Measurements from ENCODE around the gene MICU1.

DNA sequence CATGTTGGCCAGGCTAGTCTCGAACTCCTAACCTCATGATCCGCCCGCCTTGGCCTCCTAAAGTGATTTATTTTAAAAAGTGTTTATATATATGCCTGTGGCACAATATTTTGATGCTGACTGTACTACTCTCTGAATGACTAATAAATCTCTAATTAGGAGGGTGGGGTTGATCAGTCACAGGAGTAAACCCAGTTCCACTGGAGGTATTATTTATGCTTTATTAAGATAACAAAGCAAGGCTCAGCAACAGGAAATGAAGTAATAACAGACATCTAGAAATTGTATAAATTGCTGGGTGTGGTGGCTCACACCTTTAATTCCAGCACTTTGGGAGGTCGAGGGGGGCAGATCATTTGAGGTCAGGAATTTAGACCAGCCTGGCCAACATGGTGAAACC is 40.0 kb upstream of the MICU1 start:
- TF ChIP-seq, protein P1, sequence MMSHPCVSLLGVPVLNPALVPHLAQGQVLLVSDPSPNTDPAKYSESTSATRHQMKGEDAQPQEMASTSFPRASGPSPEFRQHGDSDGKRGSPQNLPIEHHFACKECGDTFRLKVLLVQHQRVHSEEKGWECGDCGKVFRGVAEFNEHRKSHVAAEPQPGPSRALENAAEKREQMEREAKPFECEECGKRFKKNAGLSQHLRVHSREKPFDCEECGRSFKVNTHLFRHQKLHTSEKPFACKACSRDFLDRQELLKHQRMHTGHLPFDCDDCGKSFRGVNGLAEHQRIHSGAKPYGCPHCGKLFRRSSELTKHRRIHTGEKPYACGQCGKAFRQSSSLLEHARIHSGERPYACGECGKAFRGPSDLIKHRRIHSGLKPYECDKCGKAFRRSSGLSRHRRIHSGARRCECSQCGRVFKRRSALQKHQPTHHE (CRISPR knock-in tag; IDR thresholded peaks at IDR 0.05; ENCODE audit: borderline replicate concordance) = no peak
- TF ChIP-seq NCOA5 (CRISPR knock-in tag; IDR thresholded peaks at IDR 0.05) (no peak), JUN (CRISPR knock-in tag; IDR thresholded peaks at IDR 0.05) (no peak), ZNF468 (CRISPR knock-in tag; IDR thresholded peaks at IDR 0.05) (no peak)
- TF ChIP-seq, protein P2, sequence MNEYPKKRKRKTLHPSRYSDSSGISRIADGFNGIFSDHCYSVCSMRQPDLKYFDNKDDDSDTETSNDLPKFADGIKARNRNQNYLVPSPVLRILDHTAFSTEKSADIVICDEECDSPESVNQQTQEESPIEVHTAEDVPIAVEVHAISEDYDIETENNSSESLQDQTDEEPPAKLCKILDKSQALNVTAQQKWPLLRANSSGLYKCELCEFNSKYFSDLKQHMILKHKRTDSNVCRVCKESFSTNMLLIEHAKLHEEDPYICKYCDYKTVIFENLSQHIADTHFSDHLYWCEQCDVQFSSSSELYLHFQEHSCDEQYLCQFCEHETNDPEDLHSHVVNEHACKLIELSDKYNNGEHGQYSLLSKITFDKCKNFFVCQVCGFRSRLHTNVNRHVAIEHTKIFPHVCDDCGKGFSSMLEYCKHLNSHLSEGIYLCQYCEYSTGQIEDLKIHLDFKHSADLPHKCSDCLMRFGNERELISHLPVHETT (CRISPR knock-in tag; conservative IDR thresholded peaks at IDR 0.05) = no peak
- TF ChIP-seq, protein P3, sequence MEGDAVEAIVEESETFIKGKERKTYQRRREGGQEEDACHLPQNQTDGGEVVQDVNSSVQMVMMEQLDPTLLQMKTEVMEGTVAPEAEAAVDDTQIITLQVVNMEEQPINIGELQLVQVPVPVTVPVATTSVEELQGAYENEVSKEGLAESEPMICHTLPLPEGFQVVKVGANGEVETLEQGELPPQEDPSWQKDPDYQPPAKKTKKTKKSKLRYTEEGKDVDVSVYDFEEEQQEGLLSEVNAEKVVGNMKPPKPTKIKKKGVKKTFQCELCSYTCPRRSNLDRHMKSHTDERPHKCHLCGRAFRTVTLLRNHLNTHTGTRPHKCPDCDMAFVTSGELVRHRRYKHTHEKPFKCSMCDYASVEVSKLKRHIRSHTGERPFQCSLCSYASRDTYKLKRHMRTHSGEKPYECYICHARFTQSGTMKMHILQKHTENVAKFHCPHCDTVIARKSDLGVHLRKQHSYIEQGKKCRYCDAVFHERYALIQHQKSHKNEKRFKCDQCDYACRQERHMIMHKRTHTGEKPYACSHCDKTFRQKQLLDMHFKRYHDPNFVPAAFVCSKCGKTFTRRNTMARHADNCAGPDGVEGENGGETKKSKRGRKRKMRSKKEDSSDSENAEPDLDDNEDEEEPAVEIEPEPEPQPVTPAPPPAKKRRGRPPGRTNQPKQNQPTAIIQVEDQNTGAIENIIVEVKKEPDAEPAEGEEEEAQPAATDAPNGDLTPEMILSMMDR (CRISPR knock-in tag; IDR thresholded peaks at IDR 0.05) = no peak

Measured in HepG2 (cell line).